Parathyroid adenoma (tissue), 2 donors: ENCODE results near the gene NRM.

Source experiments
- H2AFZ ChIP-seq: fragments of 300-600 bp; sonication (generic); one replicate; pipeline ENCODE4 v1.7.0; 2017; ENCODE audit warnings: antibody characterized with exemption, mild to moderate bottlenecking
- H3K27ac ChIP-seq: fragments of 300-600 bp; sonication (generic); one replicate; pipeline ENCODE4 v1.7.0; 2017
- H3K27me3 ChIP-seq: fragments of 300-600 bp; sonication (generic); one replicate; pipeline ENCODE4 v1.7.0; 2017; ENCODE audit warnings: low read length; ENCODE audit not compliant: control insufficient read depth, insufficient read depth
- H3K36me3 ChIP-seq: fragments of 300-600 bp; sonication (generic); one replicate; pipeline ENCODE4 v1.7.0; 2017; ENCODE audit warnings: low read length; ENCODE audit not compliant: control insufficient read depth, insufficient read depth
- H3K4me1 ChIP-seq: fragments of 300-600 bp; sonication (generic); one replicate; pipeline ENCODE4 v1.7.0; 2017; ENCODE audit warnings: control low read depth
- H3K4me2 ChIP-seq: fragments of 300-600 bp; sonication (generic); one replicate; pipeline ENCODE4 v1.7.0; 2017; ENCODE audit warnings: low read length
- H3K4me3 ChIP-seq: fragments of 300-600 bp; sonication (generic); one replicate; pipeline ENCODE4 v1.7.0; 2017; ENCODE audit warnings: low read depth, low read length
- H3K79me2 ChIP-seq: fragments of 300-600 bp; sonication (generic); one replicate; pipeline ENCODE4 v1.7.0; 2017; ENCODE audit warnings: control low read depth
- H3K9ac ChIP-seq: fragments of 300-600 bp; sonication (generic); one replicate; pipeline ENCODE4 v1.7.0; 2017; ENCODE audit warnings: mild to moderate bottlenecking
- H3K9me3 ChIP-seq: fragments of 300-600 bp; sonication (generic); one replicate; pipeline ENCODE4 v1.7.0; 2017; ENCODE audit warnings: low read length; ENCODE audit not compliant: control insufficient read depth
- CTCF ChIP-seq: fragments of 300-600 bp; sonication (generic); IDR thresholded peaks from one replicate; pipeline ENCODE4 v1.7.0; 2017; ENCODE audit warnings: antibody characterized with exemption, mild to moderate bottlenecking
- donor health status: primary hyperparathyroidism.

Gene NRM

DNA sequence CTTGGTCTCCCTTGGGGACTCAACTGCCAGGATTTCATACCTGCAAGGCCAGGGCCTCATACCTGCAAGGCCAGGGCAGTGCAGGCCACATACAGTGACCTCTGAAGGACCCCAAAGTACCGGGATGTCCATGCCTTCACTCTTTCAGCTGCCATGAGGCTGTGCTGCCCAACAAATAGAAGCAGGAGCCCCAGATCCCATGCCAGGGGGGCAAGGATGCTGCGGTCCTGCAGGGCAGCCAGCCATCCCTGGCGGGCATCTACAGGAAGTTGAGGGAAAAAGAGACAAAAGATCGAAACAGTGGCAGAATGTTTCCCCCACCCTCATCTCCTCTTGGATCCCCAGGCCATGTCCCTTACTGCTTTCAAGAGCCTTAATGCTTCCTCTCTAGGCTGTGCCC lies 799 bp downstream of the NRM start:
- Histone ChIP-seq H2AFZ (no peak overlapping the region), H3K4me1 (peaks cover 8% of the 10 kb centered on the region), H3K9ac (no peak overlapping the region), H3K27ac (no peak overlapping the region), H3K27me3 (no peaks in the 10 kb centered on the region), H3K36me3 (no peaks in the 10 kb centered on the region), H3K79me2 (no peaks in the 10 kb centered on the region), H3K4me3 (no peak overlapping the region), H3K4me2 (peak overlapping the region; percentile 94), H3K9me3 (no peaks in the 10 kb centered on the region)
- TF ChIP-seq CTCF: no peak

DNA sequence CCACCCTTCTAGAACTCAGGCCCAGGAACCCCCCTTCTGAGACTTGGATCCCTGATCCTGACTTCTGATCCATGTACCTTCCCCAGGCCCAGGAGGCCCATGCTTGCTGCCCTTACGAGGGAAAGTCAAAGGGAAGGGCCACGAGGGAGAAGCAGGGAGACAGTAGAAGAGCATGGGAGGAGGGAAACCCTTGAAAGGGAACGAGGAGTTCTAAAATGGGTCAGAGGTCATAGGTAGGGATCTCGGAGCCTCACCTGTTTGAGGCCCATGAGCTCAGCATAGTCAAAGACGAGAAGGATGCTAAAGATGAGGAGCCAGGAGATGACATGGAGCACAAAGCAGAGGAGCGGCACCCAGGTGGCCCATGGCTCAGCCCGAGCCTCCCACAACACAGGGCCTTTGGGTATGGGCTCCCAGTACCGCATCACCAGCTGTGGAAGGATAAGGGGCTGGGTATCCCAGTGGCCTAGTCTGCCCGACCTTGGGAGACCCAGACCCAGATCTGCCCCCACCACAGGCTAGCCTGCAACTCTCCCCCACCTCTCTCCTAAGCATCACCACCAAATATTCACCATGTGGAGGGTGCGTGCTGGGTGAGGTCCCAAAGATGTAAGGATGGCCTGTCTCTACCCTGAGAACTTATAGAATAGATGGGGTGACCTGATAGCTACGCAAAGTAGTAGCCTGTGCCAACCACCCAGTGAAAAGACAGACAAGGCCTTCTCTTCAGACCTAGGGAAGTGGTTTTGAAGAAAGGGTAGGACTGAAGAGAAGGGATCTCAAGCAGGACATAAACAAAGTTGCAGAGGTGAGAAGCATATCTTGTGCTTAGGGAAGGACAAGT lies 1.5 kb downstream of the NRM start:
- Histone ChIP-seq H3K27ac (no peak overlapping the region), H3K9me3 (no peaks in the 10 kb centered on the region), H3K4me3 (no peak overlapping the region), H2AFZ (no peak overlapping the region), H3K79me2 (no peaks in the 10 kb centered on the region), H3K27me3 (no peaks in the 10 kb centered on the region), H3K36me3 (no peaks in the 10 kb centered on the region), H3K4me2 (no peak overlapping the region), H3K9ac (no peak overlapping the region), H3K4me1 (peaks cover 6% of the 10 kb centered on the region)
- no peak for TF ChIP-seq CTCF

DNA sequence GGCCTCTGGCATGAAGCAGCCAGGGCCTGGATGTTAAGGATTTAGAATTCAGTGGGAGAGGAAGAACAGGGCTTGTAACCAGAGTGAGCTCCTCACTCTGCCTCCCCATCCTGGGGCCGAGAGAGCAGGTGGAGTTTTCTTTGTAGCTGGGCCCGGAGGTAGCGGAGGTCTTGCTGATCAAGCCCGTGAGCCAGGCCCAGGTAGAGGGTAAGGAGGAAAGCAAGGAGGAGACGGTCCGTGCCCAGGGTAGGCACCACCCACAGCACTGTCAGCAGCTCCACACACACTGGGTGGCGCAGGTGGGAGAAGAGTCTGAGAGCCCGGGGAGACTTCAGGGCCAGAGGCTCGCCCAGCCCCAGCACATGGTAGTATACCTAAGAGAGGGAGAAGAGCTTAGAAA lies 2.2 kb downstream of the NRM start:
- Histone ChIP-seq H3K4me1 (peaks cover 6% of the 10 kb centered on the region), H3K79me2 (no peaks in the 10 kb centered on the region), H3K4me2 (no peak overlapping the region), H3K27ac (peak overlapping the region; percentile 93), H3K4me3 (no peak overlapping the region), H2AFZ (no peak overlapping the region), H3K9ac (no peak overlapping the region), H3K36me3 (no peaks in the 10 kb centered on the region), H3K9me3 (no peaks in the 10 kb centered on the region), H3K27me3 (no peaks in the 10 kb centered on the region)
- no peak for TF ChIP-seq CTCF

DNA sequence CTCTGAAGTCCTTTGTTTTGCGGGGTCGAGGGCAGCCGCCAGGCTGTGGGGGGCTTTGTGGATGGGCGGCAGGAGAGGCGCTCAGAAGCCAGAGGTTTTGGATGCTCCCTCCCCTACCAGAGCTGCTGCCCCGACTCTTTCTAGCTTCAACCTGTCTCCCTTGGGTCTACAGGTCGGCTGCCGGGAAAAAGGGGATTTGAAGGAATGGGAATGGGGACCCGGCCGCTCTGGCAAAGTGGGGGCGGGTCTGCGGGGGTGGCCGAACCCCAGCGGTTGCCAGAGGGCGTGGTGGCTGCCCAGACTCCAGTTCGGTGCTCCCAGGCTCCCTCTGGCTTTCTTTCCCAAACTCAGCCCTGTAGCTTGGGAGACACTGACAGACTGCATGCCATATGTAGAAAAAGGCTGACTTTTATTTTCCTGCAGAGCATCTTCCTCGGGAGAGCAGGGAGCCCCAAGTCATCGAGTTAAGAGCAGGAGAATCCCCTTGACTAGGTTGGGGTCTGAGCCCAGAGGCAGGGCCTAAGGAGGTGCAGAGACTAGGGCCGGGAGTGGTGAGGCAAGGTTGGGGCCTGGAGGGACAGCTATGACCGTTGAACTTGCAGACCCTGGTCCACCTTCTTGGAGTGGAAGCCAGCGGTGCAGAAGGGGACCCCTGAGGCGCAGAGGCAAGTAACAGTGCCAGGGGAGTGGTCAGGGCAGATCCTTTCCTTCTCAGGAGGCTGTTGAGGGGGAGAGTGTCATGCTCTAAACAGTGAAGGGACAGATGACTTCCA lies 2.9 kb downstream of the NRM start:
- Histone ChIP-seq H3K4me3 (peak overlapping the region; percentile 84), H3K4me1 (peaks cover 6% of the 10 kb centered on the region), H3K27ac (peak overlapping the region; percentile 93)

More for the DNA sequence above, 2.9 kb downstream of the NRM start:
- Histone ChIP-seq H3K9ac (no peak overlapping the region), H2AFZ (peak overlapping the region; percentile 98), H3K4me2 (peak overlapping the region; percentile 94), H3K36me3 (no peaks in the 10 kb centered on the region), H3K9me3 (no peaks in the 10 kb centered on the region), H3K27me3 (no peaks in the 10 kb centered on the region), H3K79me2 (no peaks in the 10 kb centered on the region)
- peak; percentile 14 for TF ChIP-seq CTCF
